Muscle of arm (tissue), 12 donors: ENCODE measurements around the gene TUG1. TPM values are rescaled to one million over a fixed set of nuclear protein-coding genes. Genes with fewer than 3 reads are reported as not detected.
A peak's percentile ranks its signal among the peaks of the same experiment; 100 is the strongest.

Experiments used
- DNase-seq: peaks from one replicate; pipeline ENCODE4 v3.0.0-alpha.2; 2013
- polyA plus RNA-seq, 12 donors: library from polyadenylated mRNA; unstranded; fragments of 120-200 nt; gene quantifications; one replicate each; pipeline ENCODE4 v1.2.1, GENCODE V29; 2013; ENCODE audit not compliant: insufficient read length in 12 of 12

TUG1 gene
- polyA plus RNA-seq, 12 donors = 92.5 to 162 (median 125) TPM

DNA sequence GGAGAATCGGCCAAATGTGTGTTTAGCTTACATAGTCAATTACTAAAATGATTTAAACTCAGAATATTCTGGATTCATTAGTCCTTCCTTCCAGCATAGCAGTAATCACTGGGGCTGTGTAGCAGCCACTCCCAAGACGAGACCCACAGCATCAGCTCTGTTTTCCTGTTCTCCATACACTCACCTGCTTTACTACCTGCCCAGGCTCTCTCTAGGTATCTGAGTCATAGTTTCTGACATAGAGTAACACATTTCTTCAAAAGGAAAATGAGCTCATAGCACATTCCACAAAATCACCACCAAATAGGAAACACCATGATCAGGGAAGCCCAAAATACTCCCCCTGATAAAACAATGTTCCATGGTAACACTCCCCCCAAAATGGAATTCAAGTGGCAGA, 23.4 kb upstream of the TUG1 start:
- no peak for DNase-seq

GRCh38 chr22:30946354-30946753, 22.7 kb upstream of the TUG1 start:
- no peak for DNase-seq

DNA sequence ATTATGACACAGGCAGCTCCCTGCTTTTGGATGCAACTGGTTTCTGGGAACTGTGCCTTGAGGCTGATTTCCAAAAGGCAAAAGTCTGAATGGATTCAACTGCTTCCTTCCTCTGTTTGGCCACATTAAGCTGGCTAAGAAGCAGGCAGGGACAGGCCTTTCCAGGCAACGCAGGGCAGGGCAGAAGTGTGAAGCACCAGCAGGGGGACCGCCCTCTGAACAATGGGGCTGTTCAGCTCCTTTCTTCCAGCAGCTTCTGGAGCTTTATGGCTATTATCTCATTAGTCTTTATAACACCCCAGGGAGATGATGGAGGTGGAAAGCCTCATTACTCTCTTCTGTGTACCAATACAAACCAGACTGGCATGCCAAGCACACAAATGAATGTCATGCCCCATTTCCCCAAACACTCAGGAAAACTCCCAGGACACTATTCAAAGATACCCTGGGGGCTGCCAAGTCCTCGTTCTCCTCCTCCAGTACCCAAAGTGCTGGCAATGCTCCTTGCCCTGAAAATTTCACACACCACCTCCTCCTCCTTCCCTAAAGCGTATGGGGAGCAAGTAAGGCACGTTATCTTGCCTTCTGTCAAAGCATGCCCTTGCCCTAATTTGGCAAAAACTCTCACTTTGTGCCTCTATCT, 21.8 kb upstream of the TUG1 start:
- no peak for DNase-seq

- DNase-seq = peak; percentile 63
These were observed 21.1 kb upstream of the TUG1 start for GRCh38 chr22:30947816-30948454.

DNA sequence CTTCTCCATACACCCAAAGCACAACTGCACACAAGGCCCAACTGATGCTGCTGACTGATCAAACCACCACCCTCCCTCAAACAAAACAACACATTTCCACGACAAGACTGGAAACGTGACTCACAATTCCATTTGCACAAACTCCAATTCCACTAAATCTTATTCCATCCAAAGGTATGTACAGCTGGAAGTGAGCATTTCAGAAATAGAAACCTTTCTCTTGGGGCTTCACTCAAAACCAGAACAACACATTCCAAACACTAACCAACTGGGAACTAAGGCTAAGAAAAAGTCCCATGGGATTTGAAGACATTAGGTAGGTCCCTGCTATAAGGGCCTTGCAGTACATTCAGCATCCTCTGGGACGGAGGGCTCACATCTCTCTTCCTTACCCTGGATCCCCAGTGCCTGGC, 20.1 kb upstream of the TUG1 start:
- no peak for DNase-seq

DNA sequence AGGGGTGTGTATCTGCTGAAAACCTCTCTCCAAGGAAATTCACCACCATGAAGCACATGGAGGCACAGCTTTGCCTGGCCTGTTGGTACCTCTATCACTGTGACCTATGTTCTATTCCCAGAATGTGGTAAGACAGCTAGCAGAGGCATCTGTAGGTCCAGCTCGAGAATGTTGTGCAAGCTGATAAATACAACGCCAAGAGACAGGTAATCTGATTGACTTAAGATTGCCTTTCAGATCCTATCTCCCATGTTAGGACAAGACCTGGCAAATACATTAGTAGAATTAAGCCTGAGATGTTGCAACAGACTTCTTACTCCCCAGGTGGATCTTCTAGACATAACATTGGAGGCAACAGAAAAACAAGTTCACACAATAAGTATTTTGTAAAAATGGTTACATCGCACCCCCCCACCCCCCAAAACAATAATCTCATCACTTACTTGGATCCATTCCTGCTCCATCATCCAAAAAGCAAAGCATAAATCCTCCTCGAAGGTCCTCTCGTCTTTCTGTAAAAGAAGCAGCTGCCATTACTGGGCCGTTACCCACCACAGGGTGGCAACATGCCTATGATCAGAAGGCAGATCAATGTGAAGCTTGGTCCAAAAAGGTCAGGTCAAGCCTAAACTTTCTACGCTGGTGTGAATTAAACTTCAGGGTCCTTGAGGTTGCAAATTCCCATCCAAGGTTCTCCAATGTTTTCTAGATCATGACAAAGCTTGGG, 19.0 kb upstream of the TUG1 start:
- DNase-seq = no peak

DNA sequence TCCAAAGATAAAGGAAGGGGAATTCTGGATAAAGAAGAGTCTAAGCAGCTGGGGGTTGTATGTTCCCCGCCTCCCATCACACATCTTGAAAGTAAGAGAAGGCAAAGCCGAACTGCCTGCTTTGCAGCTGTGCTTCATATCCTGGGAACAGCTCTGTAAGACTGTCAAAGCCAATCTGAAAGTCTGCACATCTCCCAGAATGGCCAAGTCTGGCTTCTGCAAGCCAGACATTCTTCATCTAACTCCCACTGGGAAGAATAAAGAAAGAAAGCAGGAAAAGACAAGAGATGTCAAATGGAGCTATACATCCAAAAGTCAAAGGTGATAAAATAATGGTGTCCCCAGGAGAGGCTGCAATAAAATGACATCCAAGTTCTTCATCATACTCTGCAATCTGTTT, 15.9 kb upstream of the TUG1 start:
- DNase-seq = peak; percentile 15

DNA sequence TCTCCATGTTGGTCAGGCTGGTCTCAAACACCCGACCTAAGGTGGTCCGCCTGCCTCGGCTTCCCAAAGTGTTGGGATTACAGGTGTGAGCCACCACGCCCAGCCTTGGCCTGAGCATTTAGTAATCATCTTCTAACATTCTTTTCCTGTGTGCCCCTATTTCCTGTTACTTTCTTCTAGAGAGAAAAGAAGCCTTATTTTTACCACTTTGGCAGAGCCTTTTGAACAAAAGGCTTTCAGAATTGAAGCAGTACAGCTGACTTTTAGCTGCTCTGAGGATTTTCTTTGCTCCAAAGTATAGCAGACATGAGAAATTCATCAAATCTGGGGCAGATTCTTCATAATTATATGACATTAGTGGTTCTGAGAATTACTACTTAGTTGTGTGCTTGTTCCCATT, 13.9 kb upstream of the TUG1 start:
- DNase-seq = no peak

GRCh38 chr22:30964858-30965257, 4.2 kb upstream of the TUG1 start:
- DNase-seq = no peak

GRCh38 chr22:30968015-30968923, 796 bp upstream of the TUG1 start, which contains the start of gene MORC2:
Gene MORC2 (minus strand): TSS chr22:30968774. CDS start chr22:30967889, 885 bp downstream.
- no peak for DNase-seq

DNA sequence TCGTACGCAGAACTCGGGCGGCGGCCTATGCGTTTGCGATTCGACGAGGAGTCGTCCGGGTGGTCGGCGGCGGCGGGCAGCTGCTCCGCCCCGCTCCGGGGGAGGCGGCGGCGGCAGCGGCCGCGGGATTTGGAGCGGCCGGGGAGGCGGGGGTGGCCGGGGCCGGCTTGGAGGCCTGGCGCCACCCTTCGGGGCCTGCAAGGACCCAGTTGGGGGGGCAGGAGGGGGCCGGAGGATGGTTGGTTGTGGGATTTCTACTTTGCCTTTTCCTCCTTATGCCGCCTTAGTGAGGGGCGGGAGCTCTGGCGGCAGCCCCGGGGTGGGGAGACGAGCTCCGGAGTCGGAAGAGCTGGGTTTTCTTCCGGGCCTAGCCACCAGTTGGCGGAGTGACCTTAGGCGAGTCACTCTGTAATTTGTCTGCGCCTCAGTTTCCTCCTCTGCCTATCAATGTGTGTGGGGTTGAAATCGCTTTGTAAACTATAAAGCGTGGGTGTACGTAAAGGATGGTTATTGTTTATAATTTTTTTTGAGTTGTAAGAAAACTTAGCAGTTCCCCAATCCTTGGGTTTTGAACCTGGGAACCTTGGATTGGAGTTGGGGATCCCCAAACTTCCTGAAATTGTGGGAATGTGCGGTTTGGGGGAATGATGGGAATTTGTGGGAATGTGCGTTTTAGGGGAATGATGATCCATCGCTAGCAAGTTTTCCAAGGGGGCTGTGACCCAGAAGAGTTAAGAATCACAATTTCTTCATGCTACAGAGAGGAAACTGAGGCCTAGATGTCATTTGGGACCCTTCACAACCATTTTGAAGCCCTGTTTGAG, 679 bp downstream of the TUG1 start:
- DNase-seq = peak; percentile 46

DNA sequence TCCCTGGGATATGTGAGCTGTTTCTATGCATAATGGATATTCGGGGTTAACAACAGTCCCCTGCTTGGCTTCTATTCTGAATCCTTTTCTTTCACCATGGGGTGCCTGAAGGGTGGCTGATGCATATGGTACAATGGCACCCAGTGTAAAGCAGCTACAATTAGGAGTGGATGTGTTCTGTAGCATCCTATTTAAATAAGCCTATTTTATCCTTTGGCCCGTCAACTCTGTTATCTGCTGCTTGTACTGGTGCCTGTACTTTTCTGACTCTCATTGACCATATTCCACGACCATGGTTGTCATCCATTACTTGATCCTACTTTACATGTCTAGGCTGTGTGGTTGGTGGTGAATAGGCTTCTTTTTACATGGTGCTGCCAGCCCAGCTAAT, 1.3 kb downstream of the TUG1 start:
- DNase-seq = no peak

DNA sequence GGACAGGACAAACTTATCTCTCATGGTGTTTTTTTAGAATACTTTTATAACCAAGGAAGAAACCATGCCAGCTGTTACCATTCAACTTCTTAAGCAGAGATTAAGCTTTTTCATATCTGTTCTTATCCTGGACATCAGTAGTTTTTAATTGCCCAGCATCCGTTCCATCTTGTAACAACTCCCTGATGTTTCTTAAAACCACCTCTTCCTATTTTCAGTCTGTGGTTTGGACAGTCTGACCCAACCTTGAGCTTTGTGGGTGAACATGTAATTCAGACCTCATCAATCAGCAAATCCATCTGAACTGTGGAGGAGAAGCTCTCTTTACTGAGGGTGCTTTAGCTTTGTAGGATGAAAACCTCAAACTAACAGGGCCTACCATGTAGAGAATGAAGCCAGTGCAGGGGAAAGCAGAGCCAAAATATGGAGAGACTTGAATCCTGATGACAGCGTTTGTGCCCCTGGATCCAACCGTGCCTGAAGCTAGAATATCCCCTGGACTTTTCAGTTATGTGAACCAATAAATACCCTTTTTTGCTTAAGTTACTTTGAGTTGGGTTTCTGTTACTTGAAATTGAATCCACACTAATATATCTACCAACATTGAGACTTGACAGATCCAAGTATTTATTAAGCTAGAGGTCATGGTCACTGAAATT, 9.4 kb downstream of the TUG1 start:
- no peak for DNase-seq

GRCh38 chr22:30979932-30980331, 10.9 kb downstream of the TUG1 start:
- DNase-seq = no peak

- no peak for DNase-seq
These were observed 13.4 kb downstream of the TUG1 start for GRCh38 chr22:30982512-30982911.

DNA sequence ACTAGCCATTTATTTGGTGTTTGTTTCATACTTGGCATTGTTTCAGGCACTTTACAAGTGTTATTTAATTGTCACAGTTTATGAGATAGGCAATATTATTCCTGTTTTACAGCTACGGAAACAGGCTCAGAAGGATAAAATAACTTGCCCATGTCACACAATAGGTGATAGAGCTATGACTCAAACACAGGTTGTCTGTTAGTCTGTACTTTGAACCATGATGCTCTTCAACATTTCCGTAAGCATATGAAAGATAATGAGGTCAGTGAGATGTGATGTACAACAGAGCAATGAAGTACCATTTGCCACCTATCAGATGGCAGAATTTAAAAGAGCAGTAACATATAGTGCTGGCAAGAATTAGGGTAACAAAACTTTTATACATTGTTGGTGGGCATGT, 15.3 kb downstream of the TUG1 start:
- no peak for DNase-seq

GRCh38 chr22:30985561-30986208, 16.6 kb downstream of the TUG1 start:
- no peak for DNase-seq

DNA sequence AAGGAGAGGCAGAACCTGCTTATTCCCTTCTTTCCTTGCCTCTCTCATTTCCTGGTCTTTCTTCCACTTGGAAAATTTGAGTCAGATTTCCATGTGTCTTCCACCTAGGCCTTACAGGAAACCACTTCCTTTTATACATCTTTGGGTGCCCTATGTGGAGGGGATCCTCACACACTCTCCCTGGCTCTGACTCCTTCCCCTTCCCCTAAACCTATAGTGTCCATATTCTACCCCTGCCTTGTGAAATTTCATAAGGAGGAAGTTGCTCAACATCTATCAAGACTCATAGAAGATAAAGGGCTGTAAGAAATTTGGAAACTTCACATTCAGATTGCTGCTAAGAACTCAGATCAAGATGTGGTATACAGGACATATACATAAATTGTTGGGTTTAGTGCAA, 20.4 kb downstream of the TUG1 start:
- no peak for DNase-seq

DNA sequence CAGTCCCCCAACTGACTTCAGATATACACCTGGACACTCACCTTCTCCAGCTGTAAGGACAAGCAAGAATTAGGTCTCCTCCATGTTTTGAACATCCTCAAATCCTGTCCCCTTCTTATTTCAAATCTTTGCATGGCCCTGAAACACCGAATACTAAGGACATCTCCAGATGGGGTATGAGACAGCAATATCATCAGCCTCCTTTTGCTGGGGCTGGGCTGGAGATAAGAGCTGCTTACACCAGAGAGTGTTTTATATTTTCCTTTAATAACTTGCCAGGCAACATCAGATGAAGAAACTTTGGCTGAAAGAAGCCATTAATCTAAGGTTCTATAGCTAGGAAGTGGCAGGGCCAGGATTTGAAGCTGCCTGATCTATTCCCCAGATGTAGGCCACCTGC, 21.6 kb downstream of the TUG1 start:
- no peak for DNase-seq

DNA sequence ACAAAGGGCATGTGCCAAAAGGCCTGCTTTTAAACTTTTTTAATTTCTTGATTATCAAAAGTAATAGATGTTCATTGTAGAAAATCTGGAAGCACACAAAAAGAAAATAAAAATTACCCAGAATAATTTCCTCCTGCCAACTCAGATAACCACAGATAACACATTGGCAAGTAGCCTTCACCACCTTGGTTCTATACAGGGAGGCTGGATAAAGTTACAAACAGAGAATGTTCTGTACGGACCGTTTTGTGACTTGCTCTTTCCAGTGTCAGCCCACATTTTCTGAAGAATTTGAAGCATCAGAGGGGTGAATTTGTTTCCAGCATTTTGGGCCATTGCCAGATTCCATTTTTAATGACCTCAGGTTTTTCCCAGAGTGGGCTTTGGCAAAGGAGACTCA, 23.5 kb downstream of the TUG1 start:
- DNase-seq = no peak
